ENCODE data around the gene TESK2. TPM values are rescaled to one million over a fixed set of nuclear protein-coding genes. Genes with fewer than 3 reads are reported as not detected.

The TESK2 gene
- polyA plus RNA-seq, 1 of the 3 experiments (the other 2 are of a cell fraction): 1.3 TPM

DNA sequence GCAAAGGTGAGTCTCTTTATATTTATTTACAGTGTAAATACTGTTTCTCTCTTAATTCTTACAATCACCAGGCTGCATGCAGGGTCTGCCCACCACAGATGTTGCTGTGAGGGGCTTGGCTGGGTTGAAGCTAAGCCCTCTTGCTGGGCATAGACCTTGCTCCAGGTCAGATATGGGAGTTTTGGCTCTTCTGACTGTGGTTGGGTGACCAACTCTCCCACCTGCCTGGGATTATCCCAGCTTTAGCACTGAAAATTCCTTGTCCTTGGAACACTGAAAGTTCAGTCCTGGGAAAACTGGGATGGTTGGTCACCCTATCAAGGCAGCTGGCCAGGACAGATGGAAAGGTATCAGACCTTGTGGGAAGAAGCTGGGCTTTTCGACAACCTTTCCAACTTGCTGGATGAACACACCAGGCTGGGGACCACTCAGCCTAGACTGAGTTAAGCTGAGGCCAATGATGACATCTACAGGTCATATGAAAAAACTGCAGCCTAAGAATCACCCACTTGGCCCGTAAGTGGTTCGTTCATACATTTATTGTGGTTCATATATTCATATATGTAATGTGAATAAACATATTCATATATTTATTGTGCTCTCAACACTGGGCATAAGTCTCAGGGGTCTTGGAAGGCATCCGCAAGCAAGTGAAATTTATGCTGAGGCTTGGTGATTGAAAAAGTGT lies 190.8 kb downstream of the TESK2 start:
- H4K20me1 ChIP-seq (ENCODE audit: insufficient read depth): no peaks in the 10 kb centered on the region
- H3K36me3 ChIP-seq (replicated peaks in 1 of 2; ENCODE audit: control insufficient read depth in 1 of 2, insufficient read depth in 2 of 2, low read length in 1 of 2): no peaks in the 10 kb centered on the region
- no peak overlapping the region for H3K27ac ChIP-seq (ENCODE audit: low read depth in 2 of 2, low read length in 1 of 2)
- no peaks in the 10 kb centered on the region for H3K79me2 ChIP-seq (ENCODE audit: insufficient read depth)
- H2AFZ ChIP-seq (ENCODE audit: low read depth): no peak overlapping the region
- no peak overlapping the region for H3K4me3 ChIP-seq (ENCODE audit: low read depth in 2 of 2, low read length in 1 of 2)
- H3K9ac ChIP-seq: no peak overlapping the region
- POLR2A ChIA-PET: interaction anchor here (1.0 to 4.6 kb wide), 3 partner anchors 95 to 287 kb away, joined by 7 to 50 read pairs (median 10); partner anchors contain the start of genes HECTD3 and UROD
- no peaks in the 10 kb centered on the region for H3K9me3 ChIP-seq
- 10% methylated on average over 4 of the region's 4 CpGs for WGBS (ENCODE audit: low lambda C conversion rate)
- no peaks in the 10 kb centered on the region for H3K9me2 ChIP-seq
- H3K4me2 ChIP-seq: no peak overlapping the region
- peaks cover 10% of the 10 kb centered on the region for H3F3A ChIP-seq (replicated peaks; ENCODE audit: insufficient read depth)
- CTCF ChIA-PET: interaction anchor here (0.6 to 14.7 kb wide), 39 partner anchors 8 to 909 kb away, joined by 3 to 470 read pairs (median 4); partner anchors contain the start of genes HECTD3, RNU5D-1 and UROD
- H3K4me1 ChIP-seq (ENCODE audit: control insufficient read depth in 1 of 2, insufficient read depth in 2 of 2, low read depth in 1 of 2, low read length in 1 of 2): peaks cover 0 to 13% of the 10 kb centered on the region in 2 experiments; a peak in 1 of 4 replicates
- DNase-seq: peak; percentile 66
- no peak for TF ChIP-seq GATA2 (CRISPR knock-in tag; IDR thresholded peaks at IDR 0.05)
- TF ChIP-seq, protein P1, sequence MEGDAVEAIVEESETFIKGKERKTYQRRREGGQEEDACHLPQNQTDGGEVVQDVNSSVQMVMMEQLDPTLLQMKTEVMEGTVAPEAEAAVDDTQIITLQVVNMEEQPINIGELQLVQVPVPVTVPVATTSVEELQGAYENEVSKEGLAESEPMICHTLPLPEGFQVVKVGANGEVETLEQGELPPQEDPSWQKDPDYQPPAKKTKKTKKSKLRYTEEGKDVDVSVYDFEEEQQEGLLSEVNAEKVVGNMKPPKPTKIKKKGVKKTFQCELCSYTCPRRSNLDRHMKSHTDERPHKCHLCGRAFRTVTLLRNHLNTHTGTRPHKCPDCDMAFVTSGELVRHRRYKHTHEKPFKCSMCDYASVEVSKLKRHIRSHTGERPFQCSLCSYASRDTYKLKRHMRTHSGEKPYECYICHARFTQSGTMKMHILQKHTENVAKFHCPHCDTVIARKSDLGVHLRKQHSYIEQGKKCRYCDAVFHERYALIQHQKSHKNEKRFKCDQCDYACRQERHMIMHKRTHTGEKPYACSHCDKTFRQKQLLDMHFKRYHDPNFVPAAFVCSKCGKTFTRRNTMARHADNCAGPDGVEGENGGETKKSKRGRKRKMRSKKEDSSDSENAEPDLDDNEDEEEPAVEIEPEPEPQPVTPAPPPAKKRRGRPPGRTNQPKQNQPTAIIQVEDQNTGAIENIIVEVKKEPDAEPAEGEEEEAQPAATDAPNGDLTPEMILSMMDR (IDR thresholded peaks at IDR 0.05): peak; percentile 86
- TF ChIP-seq SMC3 (IDR thresholded peaks at IDR 0.05; ENCODE audit: low read depth, low read length): peak; percentile 78
- TF ChIP-seq, protein P2, sequence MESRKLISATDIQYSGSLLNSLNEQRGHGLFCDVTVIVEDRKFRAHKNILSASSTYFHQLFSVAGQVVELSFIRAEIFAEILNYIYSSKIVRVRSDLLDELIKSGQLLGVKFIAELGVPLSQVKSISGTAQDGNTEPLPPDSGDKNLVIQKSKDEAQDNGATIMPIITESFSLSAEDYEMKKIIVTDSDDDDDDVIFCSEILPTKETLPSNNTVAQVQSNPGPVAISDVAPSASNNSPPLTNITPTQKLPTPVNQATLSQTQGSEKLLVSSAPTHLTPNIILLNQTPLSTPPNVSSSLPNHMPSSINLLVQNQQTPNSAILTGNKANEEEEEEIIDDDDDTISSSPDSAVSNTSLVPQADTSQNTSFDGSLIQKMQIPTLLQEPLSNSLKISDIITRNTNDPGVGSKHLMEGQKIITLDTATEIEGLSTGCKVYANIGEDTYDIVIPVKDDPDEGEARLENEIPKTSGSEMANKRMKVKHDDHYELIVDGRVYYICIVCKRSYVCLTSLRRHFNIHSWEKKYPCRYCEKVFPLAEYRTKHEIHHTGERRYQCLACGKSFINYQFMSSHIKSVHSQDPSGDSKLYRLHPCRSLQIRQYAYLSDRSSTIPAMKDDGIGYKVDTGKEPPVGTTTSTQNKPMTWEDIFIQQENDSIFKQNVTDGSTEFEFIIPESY (IDR thresholded peaks at IDR 0.05; ENCODE audit: borderline replicate concordance, low read depth): no peak
- TF ChIP-seq CHD2 (IDR thresholded peaks at IDR 0.05; ENCODE audit: low read length, partially characterized antibody): peak; percentile 27
- no peak for TF ChIP-seq JUND (IDR thresholded peaks at IDR 0.05)
- no peak for TF ChIP-seq ELF1 (IDR thresholded peaks at IDR 0.05)
- no peak for TF ChIP-seq NRF1 (IDR thresholded peaks at IDR 0.05; ENCODE audit: low read depth, low read length)
- TF ChIP-seq EZH2phosphoT487 (IDR thresholded peaks at IDR 0.05; ENCODE audit: borderline replicate concordance, low read depth): no peak
- TF ChIP-seq MXI1 (IDR thresholded peaks at IDR 0.05; ENCODE audit: low read depth, low read length): no peak
- TF ChIP-seq, protein P3, sequence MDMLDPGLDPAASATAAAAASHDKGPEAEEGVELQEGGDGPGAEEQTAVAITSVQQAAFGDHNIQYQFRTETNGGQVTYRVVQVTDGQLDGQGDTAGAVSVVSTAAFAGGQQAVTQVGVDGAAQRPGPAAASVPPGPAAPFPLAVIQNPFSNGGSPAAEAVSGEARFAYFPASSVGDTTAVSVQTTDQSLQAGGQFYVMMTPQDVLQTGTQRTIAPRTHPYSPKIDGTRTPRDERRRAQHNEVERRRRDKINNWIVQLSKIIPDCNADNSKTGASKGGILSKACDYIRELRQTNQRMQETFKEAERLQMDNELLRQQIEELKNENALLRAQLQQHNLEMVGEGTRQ (IDR thresholded peaks at IDR 0.05; ENCODE audit: borderline replicate concordance, low read depth, low read length): no peak
- TF ChIP-seq MEF2A (IDR thresholded peaks at IDR 0.05; ENCODE audit: borderline replicate concordance, low read depth): no peak
- TF ChIP-seq RAD21 (IDR thresholded peaks at IDR 0.05; ENCODE audit: low read length): peak; percentile 97
- no peaks in the 10 kb centered on the region for H3K27me3 ChIP-seq (ENCODE audit: insufficient read depth)
